Measurements from ENCODE around the gene PLA2G2D.

DNA sequence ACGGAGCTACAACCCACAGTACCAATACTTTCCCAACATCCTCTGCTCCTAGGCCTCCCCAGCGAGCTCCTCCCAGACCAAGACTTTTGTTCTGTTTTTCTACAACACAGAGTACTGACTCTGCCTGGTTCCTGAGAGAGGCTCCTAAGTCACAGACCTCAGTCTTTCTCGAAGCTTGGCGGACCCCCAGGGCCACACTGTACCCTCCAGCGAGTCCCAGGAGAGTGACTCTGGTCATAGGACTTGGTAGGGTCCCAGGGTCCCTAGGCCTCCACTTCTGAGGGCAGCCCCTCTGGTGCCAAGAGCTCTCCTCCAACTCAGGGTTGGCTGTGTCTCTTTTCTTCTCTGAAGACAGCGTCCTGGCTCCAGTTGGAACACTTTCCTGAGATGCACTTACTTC, 28.7 kb downstream of the PLA2G2D start:
- no peak for TF ChIP-seq POLR2AphosphoS5 (IDR thresholded peaks at IDR 0.05)
- no peak for TF ChIP-seq CTCF (IDR thresholded peaks at IDR 0.05)
